ENCODE results near the gene PSPH.

GRCh38 chr7:56007891-56008290 is 43.4 kb downstream of the PSPH start:
- TF ChIP-seq CTCF (conservative IDR thresholded peaks at IDR 0.05) (no peak), EZH2 (IDR thresholded peaks at IDR 0.05; ENCODE audit: low read depth) (no peak)
